Measurements from ENCODE around the gene SYT4.

DNA sequence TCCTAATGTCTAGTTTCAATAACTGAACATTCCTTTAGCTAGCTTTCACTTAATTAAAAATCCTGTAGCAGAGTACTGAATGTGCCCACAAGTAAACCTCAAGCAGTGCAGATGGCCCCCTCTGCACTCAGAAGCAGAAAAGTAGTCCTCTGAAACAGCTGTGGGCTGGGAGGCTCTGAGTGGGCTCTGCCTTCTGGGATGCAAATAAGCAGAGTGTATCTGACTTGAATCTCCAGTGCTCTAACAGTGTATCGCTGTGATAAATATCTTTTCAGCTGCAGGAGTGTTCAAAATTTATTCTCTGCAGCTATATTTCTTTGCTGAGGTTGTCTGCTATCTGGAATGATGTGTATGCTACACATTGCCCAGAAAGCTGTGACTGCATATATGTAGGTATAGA is 44.8 kb upstream of the SYT4 start:
- TF ChIP-seq SRF (IDR thresholded peaks at IDR 0.05; ENCODE audit: low read depth, low read length) (no peak), ZNF549 (CRISPR knock-in tag; IDR thresholded peaks at IDR 0.05) (no peak), POLR2A (IDR thresholded peaks at IDR 0.05; ENCODE audit: insufficient read depth in 1 of 2, low read depth in 2 of 2, low read length in 2 of 2) (no peak), ZNF333 (CRISPR knock-in tag; IDR thresholded peaks at IDR 0.05; ENCODE audit: borderline replicate concordance) (no peak), PHF20 (CRISPR knock-in tag; IDR thresholded peaks at IDR 0.05) (no peak), SP4 (CRISPR knock-in tag; IDR thresholded peaks at IDR 0.05) (no peak), POLR2AphosphoS5 (IDR thresholded peaks at IDR 0.05; ENCODE audit: low read depth, low read length) (no peak), ZNF446 (CRISPR knock-in tag; IDR thresholded peaks at IDR 0.05) (no peak)

All from HepG2 (cell line).